ENCODE data around the gene SLC27A4. TPM values are rescaled to one million over a fixed set of nuclear protein-coding genes. Genes with fewer than 3 reads are reported as not detected.

The SLC27A4 gene
- total and polyA plus RNA-seq, 2 of the 13 experiments (the other 11 are each of a cell fraction or from before 2014, with no cell fraction given) = 10.6 to 18.8 TPM

DNA sequence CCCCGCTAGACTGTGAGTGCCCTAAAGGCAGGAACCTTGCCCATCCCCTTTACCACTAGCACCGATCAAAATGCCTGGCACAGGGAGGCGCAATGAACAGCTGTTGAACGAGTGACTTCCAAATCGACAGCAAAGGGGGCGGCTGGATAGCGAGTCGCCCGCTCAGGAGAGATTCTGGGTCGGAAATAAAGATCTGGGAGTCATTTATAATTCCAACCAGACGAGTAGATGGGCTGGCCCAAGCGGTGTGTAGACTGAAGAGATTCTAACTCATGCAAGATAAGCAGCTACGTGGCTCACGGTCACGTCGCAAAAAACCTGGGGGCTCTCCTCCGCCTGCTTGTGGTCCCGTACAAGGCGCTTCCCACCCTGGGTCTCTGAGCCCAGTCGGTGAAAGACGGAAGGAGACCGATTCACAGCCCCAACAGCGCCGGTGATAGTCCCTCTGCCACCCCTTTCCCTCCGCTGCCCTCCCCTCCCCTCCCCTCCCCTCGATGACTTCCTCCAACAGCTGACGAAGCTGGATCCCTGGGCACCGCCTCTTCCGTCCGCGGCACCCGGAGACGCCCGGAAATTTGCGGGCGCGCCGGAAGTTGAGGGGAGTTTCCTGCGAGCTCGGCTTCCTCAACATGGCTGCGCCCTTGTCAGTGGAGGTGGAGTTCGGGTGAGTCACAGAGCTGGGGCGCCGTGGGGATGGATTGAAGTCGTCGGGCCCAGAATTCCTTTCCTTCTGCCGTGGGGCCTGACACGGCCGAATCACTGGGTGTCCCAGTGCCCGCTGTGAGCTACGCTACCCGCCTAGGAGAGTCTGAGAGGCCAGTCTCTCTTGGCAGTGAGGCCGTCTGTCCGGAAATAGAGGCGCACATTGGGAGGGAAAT lies 30.7 kb downstream of the SLC27A4 start, which contains the start of gene URM1 (continued):
- TF ChIP-seq ZSCAN29 (CRISPR knock-in tag; conservative IDR thresholded peaks at IDR 0.05) = no peak
- no peak for TF ChIP-seq ZNF121 (CRISPR knock-in tag; IDR thresholded peaks at IDR 0.05)
- TF ChIP-seq ARNTL (CRISPR knock-in tag; IDR thresholded peaks at IDR 0.05) = no peak
- no peak for TF ChIP-seq FOXP1 (IDR thresholded peaks at IDR 0.05)
- TF ChIP-seq FOXP1 (CRISPR knock-in tag; IDR thresholded peaks at IDR 0.05) = no peak
- TF ChIP-seq MXD3 (CRISPR knock-in tag; IDR thresholded peaks at IDR 0.05) = peak; percentile 71; the same call in 1 of the 2 replicates
- TF ChIP-seq THRA (CRISPR knock-in tag; IDR thresholded peaks at IDR 0.05; ENCODE audit: borderline replicate concordance) = peak; percentile 39; the same call in 1 of the 2 replicates
- peak; percentile 47; the same call in 1 of the 2 replicates for TF ChIP-seq ZNF709 (CRISPR knock-in tag; IDR thresholded peaks at IDR 0.05)
- peak; percentile 75 for TF ChIP-seq ZFY (CRISPR knock-in tag; IDR thresholded peaks at IDR 0.05)
- TF ChIP-seq, protein P1, sequence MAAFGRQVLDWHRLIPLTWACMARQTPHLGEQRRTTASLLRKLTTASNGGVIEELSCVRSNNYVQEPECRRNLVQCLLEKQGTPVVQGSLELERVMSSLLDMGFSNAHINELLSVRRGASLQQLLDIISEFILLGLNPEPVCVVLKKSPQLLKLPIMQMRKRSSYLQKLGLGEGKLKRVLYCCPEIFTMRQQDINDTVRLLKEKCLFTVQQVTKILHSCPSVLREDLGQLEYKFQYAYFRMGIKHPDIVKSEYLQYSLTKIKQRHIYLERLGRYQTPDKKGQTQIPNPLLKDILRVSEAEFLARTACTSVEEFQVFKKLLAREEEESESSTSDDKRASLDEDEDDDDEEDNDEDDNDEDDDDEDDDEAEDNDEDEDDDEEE (CRISPR knock-in tag; IDR thresholded peaks at IDR 0.05) = no peak
- TF ChIP-seq ZMYM3 (CRISPR knock-in tag; IDR thresholded peaks at IDR 0.05) = no peak
- peak; percentile 55; the same call in 1 of the 2 replicates for TF ChIP-seq RFX5 (IDR thresholded peaks at IDR 0.05; ENCODE audit: low read depth, low read length)
- TF ChIP-seq RARA (CRISPR knock-in tag; IDR thresholded peaks at IDR 0.05) = no peak
- TF ChIP-seq, protein P2, sequence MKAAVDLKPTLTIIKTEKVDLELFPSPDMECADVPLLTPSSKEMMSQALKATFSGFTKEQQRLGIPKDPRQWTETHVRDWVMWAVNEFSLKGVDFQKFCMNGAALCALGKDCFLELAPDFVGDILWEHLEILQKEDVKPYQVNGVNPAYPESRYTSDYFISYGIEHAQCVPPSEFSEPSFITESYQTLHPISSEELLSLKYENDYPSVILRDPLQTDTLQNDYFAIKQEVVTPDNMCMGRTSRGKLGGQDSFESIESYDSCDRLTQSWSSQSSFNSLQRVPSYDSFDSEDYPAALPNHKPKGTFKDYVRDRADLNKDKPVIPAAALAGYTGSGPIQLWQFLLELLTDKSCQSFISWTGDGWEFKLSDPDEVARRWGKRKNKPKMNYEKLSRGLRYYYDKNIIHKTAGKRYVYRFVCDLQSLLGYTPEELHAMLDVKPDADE (CRISPR knock-in tag; IDR thresholded peaks at IDR 0.05) = no peak
- TF ChIP-seq HNF4G (IDR thresholded peaks at IDR 0.05; ENCODE audit: borderline replicate concordance, low read depth, low read length) = no peak
- no peak for TF ChIP-seq HNF4G (CRISPR knock-in tag; IDR thresholded peaks at IDR 0.05; ENCODE audit: borderline replicate concordance, low read depth)
- TF ChIP-seq ZKSCAN8 (CRISPR knock-in tag; IDR thresholded peaks at IDR 0.05; ENCODE audit: borderline replicate concordance) = no peak
- TF ChIP-seq KLF12 (CRISPR knock-in tag; IDR thresholded peaks at IDR 0.05; ENCODE audit: borderline replicate concordance) = no peak
- peak; percentile 98 for TF ChIP-seq KAT8 (CRISPR knock-in tag; IDR thresholded peaks at IDR 0.05)
- TF ChIP-seq ZNF790 (CRISPR knock-in tag; IDR thresholded peaks at IDR 0.05; ENCODE audit: borderline replicate concordance) = no peak
- TF ChIP-seq ZNF576 (CRISPR knock-in tag; IDR thresholded peaks at IDR 0.05) = no peak
- TF ChIP-seq, protein P3, sequence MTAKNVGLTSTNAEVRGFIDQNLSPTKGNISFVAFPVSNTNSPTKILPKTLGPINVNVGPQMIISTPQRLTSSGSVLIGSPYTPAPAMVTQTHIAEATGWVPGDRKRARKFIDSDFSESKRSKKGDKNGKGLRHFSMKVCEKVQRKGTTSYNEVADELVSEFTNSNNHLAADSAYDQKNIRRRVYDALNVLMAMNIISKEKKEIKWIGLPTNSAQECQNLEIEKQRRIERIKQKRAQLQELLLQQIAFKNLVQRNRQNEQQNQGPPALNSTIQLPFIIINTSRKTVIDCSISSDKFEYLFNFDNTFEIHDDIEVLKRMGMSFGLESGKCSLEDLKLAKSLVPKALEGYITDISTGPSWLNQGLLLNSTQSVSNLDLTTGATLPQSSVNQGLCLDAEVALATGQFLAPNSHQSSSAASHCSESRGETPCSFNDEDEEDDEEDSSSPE (CRISPR knock-in tag; IDR thresholded peaks at IDR 0.05) = no peak
